GDM1 (cell line): Measurements from ENCODE around the gene PGM1.
A peak's percentile ranks its signal among the peaks of the same experiment; 100 is the strongest.

Experiments
- DNase-seq: peaks from one replicate; lab custom pipeline; 2025; lab: John Stamatoyannopoulos, UW

Gene PGM1

GRCh38 chr1:63665824-63666223 lies 72.6 kb downstream of the PGM1 start:
- no peak for DNase-seq

- DNase-seq = no peak
Observed at GRCh38 chr1:63668298-63668697, 75.1 kb downstream of the PGM1 start.

- no peak for DNase-seq
Observed at GRCh38 chr1:63669151-63669961, 76.1 kb downstream of the PGM1 start.

GRCh38 chr1:63670164-63670563 lies 77.0 kb downstream of the PGM1 start:
- DNase-seq = no peak

- no peak for DNase-seq
Observed at GRCh38 chr1:63671514-63671913, 78.3 kb downstream of the PGM1 start.

DNA sequence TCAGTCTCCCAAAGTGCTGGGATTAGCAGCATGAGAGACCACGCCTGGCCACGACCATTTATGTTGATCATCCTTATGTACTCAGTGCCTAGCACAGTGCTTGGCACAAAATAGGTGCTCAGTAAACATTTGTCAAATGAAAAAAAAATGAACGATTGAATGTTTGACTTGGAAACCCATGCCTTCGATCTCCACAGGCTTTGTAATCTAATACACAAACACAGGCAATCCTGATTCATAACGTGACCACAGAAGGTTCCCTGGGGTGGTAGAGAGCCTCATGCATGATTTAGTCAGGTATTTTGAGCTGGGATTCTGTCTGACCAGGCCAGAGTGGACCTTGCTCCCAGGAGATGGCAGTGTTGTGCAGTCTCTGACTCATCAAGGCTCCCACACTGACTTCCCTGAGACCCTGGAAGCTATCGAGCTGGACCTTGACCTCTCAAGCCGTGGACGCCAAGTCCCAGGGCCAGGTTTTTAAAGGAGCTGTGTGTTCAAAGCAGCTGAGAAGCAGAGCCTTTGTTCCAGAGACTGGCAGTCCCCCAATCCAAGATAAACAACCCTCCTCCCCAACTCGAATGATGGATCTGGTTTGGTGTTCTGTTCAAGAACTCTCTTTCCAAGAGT lies 81.1 kb downstream of the PGM1 start:
- DNase-seq = no peak

GRCh38 chr1:63674865-63675419 lies 81.7 kb downstream of the PGM1 start:
- no peak for DNase-seq

- no peak for DNase-seq
Observed at GRCh38 chr1:63675420-63675931, 82.3 kb downstream of the PGM1 start.

GRCh38 chr1:63677497-63677896 lies 84.3 kb downstream of the PGM1 start:
- DNase-seq = no peak

GRCh38 chr1:63678200-63678599 lies 85.0 kb downstream of the PGM1 start:
- no peak for DNase-seq

- no peak for DNase-seq
Observed at GRCh38 chr1:63679076-63679475, 85.9 kb downstream of the PGM1 start.

GRCh38 chr1:63679589-63679988 lies 86.4 kb downstream of the PGM1 start:
- no peak for DNase-seq

- DNase-seq = no peak
Observed at GRCh38 chr1:63682936-63683335, 89.7 kb downstream of the PGM1 start.

DNA sequence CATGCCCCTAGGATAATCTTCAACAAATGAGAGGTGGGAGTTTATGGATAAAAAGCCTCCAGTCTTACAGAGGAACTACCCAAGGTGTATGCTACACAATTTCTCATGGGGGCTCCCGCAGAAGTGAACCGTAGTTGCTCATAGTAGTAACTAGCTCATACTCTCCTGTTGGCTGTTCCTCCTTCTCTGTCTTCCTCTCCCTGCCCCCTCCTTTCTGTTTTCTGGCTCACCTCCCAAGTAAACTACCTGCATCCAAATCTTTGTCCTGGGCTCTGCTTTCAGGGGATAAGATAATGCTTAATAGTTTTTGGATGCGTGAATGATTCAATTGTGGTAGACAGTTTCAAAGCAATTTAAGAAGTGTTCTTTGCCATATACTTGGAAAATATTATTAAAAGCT lies 90.5 kb downstream of the PGM1 start:
- DNase-seq = no peak

- no peak for DNase-seq
Observed at GRCh38 chr1:63686696-63687095, 93.5 kb downstream of the PGM1 start.

DNA sequence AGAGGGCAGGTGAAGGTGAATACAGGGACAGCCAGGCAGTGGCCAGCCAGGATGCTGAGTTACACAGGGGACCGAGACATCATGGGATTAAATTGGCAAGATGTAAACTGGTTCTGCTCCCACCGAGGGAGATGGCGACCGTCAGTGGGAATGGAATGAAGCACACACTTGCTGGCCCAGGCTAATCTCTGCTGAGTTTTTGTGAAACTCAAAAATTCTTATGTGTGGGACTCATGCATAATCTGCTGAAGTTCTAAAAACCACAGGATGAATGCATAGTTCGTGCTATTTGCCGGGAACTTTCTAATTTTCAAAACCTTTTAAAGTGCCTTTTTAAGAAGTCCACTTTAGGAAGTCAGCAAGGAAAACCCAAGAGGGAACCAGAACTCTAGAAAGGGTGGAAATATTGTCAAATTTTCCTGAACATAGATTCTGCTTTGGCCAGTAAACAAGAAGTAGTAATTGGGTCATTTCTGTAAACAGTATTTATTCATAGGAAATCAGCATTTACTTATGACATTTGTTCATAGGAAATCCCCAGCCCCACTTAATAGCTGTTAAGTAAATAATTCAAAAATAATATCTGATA lies 95.2 kb downstream of the PGM1 start:
- no peak for DNase-seq

- DNase-seq = no peak
Observed at GRCh38 chr1:63690966-63691700, 97.9 kb downstream of the PGM1 start.

DNA sequence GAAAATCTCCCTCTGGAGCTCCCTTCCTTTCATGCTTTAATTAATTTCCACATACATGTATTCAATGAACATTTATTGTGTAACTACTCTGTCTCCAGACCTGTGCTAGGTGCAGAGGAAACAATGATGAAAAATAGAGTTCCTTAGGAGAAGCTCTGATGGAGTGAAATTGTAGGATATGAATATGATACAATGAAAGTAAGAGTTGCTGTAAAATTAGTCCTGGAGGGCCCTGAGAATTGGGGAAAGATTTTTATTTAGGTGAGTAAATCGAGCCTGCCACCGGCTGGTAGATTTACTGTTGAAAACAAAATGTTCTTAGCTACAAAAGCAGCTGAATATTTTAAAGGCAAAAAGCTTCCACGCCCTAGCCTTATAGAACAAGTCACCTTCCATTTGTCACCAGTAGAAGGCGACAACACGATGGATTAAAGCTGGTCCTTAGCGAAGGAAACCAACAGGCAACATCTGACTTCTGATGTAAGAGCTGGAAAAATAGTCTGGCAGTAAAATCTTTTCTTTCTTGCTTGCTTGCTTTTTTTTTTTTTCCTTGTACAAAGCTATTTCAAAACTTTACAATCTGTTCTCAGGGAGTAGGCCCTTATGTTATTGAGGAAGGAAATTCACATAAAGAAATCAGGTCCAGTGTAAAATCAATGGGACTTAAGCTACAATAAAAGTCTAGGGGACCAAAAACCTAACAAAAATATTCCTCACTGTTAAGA lies 98.7 kb downstream of the PGM1 start:
- DNase-seq = peak; percentile 42

DNA sequence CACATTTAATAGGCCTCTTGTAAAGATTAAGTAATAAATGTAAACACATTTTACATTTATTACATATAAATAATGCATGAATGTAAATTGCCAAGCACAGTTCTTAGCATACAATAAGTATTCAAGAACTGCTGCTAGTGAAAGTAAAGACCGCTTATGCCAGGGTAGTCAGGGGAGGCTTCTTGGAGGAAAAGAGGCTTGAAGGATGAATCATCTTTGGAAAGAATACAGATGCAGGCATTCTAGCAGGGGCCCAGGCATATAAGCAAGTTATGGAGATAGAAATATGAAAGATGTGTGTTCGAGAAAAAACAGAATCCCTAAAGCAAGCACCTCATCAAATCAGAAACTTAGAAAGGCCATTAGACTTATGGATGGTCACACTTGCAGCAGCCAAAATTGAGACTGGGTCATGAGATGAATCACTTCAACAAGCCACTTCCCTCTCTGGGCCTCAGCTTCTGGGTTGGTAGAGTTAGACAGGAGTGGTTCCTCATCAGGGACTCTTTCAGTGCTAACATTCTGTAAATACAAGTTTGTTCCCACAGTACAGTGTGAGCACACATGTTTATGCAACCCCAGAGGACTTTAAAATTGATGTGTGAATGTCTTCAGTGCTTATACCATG lies 100.8 kb downstream of the PGM1 start:
- DNase-seq = peak; percentile 6

GRCh38 chr1:63698001-63698838 lies 105.0 kb downstream of the PGM1 start:
- no peak for DNase-seq
